Stimulated activated memory B cell treated with anti-CD40 and anti-IgM and Interleukin-4, amounts not matched to agents 10 μg/mL and 1 μg/mL and 100 μg/mL, for 72 hours (primary cell): ENCODE results near the gene CRISP1.
"Not testable (repeated sequence)": the region's sequence is repeated elsewhere in the genome, so short reads cannot be mapped to it uniquely, and the experiment has no call there.

Experiments
- ATAC-seq: fragments of 150-1000 bp; cut with Tn5 transposase; 2 replicates; pipeline ENCODE4 v1.10.0; 2021
- H3K27ac Mint-ChIP-seq: one replicate; pipeline ENCODE4 v1.8.0; 2022; ENCODE audit warnings: mild to moderate bottlenecking, mixed read lengths
- H3K27me3 Mint-ChIP-seq: one replicate; pipeline ENCODE4 v1.8.0; 2022; ENCODE audit warnings: mixed read lengths
- H3K36me3 Mint-ChIP-seq: one replicate; pipeline ENCODE4 v1.8.0; 2022; ENCODE audit warnings: mixed read lengths
- H3K4me1 Mint-ChIP-seq: one replicate; pipeline ENCODE4 v1.8.0; 2022; ENCODE audit warnings: mixed read lengths
- H3K4me3 Mint-ChIP-seq: one replicate; pipeline ENCODE4 v1.8.0; 2022; ENCODE audit warnings: mild to moderate bottlenecking, moderate library complexity, mixed read lengths
- H3K9me3 Mint-ChIP-seq: one replicate; pipeline ENCODE4 v1.8.0; 2022; ENCODE audit warnings: mixed read lengths

CRISP1 gene

GRCh38 chr6:49801525-49801924 lies 64.8 kb downstream of the CRISP1 start:
- ATAC-seq = no peak
- H3K9me3 Mint-ChIP-seq = no peaks in the 10 kb centered on the region
- H3K27me3 Mint-ChIP-seq = no peaks in the 10 kb centered on the region
- no peaks in the 10 kb centered on the region for H3K4me1 Mint-ChIP-seq
- H3K4me3 Mint-ChIP-seq = no peak overlapping the region
- no peaks in the 10 kb centered on the region for H3K36me3 Mint-ChIP-seq
- no peak overlapping the region for H3K27ac Mint-ChIP-seq

GRCh38 chr6:49799090-49799489 lies 67.2 kb downstream of the CRISP1 start:
- no peak overlapping the region for H3K4me3 Mint-ChIP-seq
- no peaks in the 10 kb centered on the region for H3K9me3 Mint-ChIP-seq
- H3K27ac Mint-ChIP-seq = no peak overlapping the region
- no peak for ATAC-seq
- no peaks in the 10 kb centered on the region for H3K27me3 Mint-ChIP-seq
- no peaks in the 10 kb centered on the region for H3K4me1 Mint-ChIP-seq
- no peaks in the 10 kb centered on the region for H3K36me3 Mint-ChIP-seq

DNA sequence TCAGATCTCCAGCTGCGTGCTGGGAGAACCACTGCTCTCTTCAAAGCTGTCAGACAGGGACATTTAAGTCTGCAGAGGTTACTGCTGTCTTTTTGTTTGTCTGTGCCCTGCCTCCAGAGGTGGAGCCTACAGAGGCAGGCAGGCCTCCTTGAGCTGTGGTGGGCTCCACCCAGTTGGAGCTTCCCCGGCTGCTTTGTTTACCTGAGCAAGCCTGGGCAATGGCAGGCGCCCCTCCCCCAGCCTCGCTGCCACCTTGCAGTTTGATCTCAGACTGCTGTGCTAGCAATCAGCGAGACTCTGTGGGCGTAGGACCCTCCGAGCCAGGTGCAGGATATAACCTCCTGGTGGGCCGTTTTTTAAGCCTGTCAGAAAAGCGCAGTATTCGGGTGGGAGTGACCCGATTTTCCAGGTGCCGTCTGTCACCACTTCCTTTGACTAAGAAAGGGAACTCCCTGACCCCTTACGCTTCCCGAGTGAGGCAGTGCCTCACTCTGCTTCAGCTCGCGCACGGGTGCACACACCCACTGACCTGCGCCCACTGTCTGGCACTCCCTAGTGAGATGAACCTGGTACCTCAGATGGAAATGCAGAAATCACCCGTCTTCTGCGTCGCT lies 69.4 kb downstream of the CRISP1 start:
- not testable (repeated sequence) for H3K27me3 Mint-ChIP-seq, H3K4me1 Mint-ChIP-seq, H3K4me3 Mint-ChIP-seq, H3K9me3 Mint-ChIP-seq, ATAC-seq, H3K27ac Mint-ChIP-seq, H3K36me3 Mint-ChIP-seq

GRCh38 chr6:49790341-49790740 lies 76.0 kb downstream of the CRISP1 start:
- no peak overlapping the region for H3K4me3 Mint-ChIP-seq
- H3K27me3 Mint-ChIP-seq = no peaks in the 10 kb centered on the region
- H3K36me3 Mint-ChIP-seq = no peaks in the 10 kb centered on the region
- no peak for ATAC-seq
- no peak overlapping the region for H3K27ac Mint-ChIP-seq
- H3K4me1 Mint-ChIP-seq = no peaks in the 10 kb centered on the region
- no peaks in the 10 kb centered on the region for H3K9me3 Mint-ChIP-seq

DNA sequence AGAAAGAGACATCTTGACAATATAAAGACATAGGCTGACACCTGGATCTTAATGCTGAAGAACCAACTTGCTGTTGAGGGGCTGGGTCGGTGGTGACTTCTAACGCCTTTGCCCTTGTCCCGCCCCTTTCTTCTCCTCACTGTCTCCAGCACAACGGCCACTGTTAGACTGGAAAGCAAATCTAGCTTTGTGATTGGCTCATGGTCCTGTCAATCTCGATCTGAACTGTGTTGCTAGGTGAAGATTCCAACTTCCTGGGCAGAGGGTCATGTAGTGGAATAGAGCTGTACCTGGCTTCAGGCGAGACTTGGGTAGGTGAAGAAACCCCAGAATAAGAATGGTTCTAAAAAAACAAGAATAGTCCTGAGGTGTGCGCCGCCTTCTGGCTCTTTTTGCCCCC lies 79.2 kb downstream of the CRISP1 start, which contains the start of gene PGK2:
Gene PGK2, minus strand, starts transcription at position 110 of the 400 bp plus-strand sequence. Its CDS starts 98 bp downstream, at position 12.
- no peaks in the 10 kb centered on the region for H3K36me3 Mint-ChIP-seq
- H3K27me3 Mint-ChIP-seq = no peaks in the 10 kb centered on the region
- no peak within 1 kb of the TSS for H3K27ac Mint-ChIP-seq
- H3K4me1 Mint-ChIP-seq = no peaks in the 10 kb centered on the region
- H3K4me3 Mint-ChIP-seq = no peak within 1 kb of the TSS
- ATAC-seq = no peak
- H3K9me3 Mint-ChIP-seq = no peaks in the 10 kb centered on the region

DNA sequence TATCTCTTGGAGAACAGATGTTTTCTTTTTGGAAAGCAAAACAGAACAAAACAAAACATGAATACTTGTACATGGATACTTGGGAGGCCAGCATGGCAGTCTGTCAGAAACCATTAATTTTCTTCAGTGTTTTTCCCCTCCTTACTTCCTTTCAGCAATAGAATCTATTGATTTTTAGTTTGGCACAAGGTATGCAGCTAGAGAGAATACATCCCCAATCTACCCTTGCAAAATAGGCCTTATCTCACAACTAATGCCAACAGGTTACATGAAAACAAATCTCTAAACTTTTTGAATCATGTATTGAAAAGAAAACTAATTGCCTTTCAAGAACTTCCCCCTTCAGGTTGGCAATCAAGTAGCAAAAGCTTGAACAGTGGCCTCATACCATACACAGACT lies 82.1 kb downstream of the CRISP1 start:
- no peak for ATAC-seq
- Mint-ChIP-seq H3K27ac (no peak overlapping the region), H3K9me3 (no peaks in the 10 kb centered on the region), H3K27me3 (no peaks in the 10 kb centered on the region), H3K36me3 (no peaks in the 10 kb centered on the region), H3K4me1 (no peaks in the 10 kb centered on the region), H3K4me3 (no peak overlapping the region)
